Activated CD8-positive, alpha-beta memory T cell treated with anti-CD3 and anti-CD28 coated beads, Interleukin-2, amount 50 U/mL, for 1 hour (primary cell): ENCODE data around the gene TMEM232.

Experiments
- DNase-seq: peaks from one replicate; pipeline ENCODE4 v3.0.0-alpha.2; 2020; ENCODE audit errors: extremely low read depth

TMEM232 gene

GRCh38 chr5:110402562-110402961 is 323.9 kb downstream of the TMEM232 start:
- no peak for DNase-seq

GRCh38 chr5:110401881-110402280 is 324.6 kb downstream of the TMEM232 start:
- DNase-seq: no peak

- DNase-seq: no peak
Measured at GRCh38 chr5:110398951-110399350, 327.5 kb downstream of the TMEM232 start.

GRCh38 chr5:110397281-110397680 is 329.2 kb downstream of the TMEM232 start:
- no peak for DNase-seq

- no peak for DNase-seq
Measured at GRCh38 chr5:110386782-110387181, 339.7 kb downstream of the TMEM232 start.

GRCh38 chr5:110383231-110383630 is 343.2 kb downstream of the TMEM232 start:
- no peak for DNase-seq

GRCh38 chr5:110377943-110378342 is 348.5 kb downstream of the TMEM232 start:
- no peak for DNase-seq

- DNase-seq: no peak
Measured at GRCh38 chr5:110377361-110377760, 349.1 kb downstream of the TMEM232 start.

- no peak for DNase-seq
Measured at GRCh38 chr5:110376281-110376951, 350.1 kb downstream of the TMEM232 start.

GRCh38 chr5:110371725-110372041 is 354.8 kb downstream of the TMEM232 start:
- no peak for DNase-seq

- no peak for DNase-seq
Measured at GRCh38 chr5:110371011-110371724, 355.3 kb downstream of the TMEM232 start.
